SK-MEL-5 (cell line): ENCODE results near the gene PHACTR3. TPM values are rescaled to one million over a fixed set of nuclear protein-coding genes. Genes with fewer than 3 reads are reported as not detected.

Experiments used
- DNase-seq: peaks from one replicate; pipeline ENCODE4 v3.0.0-alpha.2; 2016; ENCODE audit warnings: low read depth, low spot score
- in situ Hi-C: cut with HindIII; loops from 2 replicates; pipeline ENCODE4 v1.10.0; 2016; ENCODE audit warnings: low sequenced_read_pairs, high pct_unique_total_duplicates, low pct_unique_long_range_greater_than_20kb
- total RNA-seq: library from RNA; depleted of rRNA; stranded (reverse); fragments of >200 nt; shearing (Covaris generic); gene quantifications from 2 replicates; pipeline ENCODE4 v1.2.3, GENCODE V29; 2014

PHACTR3 gene
- total RNA-seq, 1 experiment from 2014 or later, result not detected

GRCh38 chr20:59813126-59813947 lies 209.0 kb downstream of the PHACTR3 start:
- in situ Hi-C loops, result no loop called here
- no peak for DNase-seq

DNA sequence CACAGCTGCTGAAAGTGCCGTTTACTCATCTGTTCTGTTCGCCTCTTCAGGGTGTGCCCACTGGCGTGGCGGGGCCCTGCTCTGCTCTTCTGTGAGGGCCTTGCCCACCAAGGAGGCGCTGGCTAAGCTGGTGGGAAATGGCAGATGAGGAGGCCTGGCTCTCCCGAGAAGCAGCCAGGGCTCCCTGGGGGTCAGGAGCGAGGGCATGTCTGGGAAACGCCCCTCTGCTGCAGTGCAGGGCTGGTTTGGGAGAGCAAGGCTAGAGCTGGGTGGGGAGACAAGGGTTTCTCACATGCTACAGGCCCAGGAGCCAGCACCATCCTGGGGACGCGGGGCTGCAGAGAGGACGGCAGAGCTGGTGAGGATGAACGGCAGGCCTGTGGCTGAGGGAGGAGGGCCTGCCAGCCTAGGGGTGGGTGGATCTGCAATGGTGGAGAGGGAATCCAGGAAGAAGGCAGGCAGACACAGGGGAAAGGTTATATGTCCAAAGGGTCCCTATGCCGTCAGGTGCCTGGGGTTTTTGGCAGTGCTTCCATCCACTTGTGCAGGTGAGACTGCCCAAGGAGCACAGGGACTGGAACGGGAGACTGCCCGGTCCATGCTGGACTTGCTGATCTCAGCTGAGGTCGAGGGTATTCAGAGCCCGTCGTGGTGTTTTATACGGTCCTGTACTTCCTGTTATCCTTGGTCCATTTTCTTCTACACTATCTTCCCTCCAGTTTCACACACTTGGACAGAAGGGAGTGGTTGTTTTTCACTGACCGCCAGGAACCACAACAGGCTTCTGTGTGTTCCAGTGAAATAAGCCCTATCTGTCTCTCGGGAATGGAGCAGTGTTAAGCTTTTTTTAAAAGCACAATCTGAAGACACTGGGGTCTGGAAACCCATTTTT lies 209.9 kb downstream of the PHACTR3 start:
- in situ Hi-C loops, result no loop called here
- DNase-seq, result no peak

DNA sequence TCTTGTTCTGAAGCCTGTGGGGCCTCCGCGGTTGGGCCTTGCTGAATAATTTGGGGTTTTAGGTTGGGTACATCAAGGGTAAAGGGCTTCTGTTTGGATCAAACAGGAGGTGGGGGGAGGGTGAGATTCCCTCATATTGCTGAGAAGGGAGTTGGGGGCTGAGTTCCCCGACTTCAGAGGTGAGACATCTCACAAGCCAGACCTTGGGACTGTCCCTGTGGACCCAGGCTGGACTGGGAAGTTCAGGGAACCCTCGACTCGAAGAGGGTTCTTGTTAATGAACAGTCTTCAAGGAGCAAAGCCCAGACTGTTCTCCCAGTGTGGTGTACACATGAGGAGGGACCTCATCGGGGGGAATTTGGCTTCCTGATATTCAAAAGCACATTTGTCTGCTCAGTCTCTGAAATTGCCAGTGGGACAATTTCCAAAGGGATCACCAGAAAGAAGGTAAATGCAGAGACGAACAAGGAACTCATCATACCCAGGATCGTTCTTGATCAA lies 210.6 kb downstream of the PHACTR3 start:
- in situ Hi-C loops, result no loop called here

DNA sequence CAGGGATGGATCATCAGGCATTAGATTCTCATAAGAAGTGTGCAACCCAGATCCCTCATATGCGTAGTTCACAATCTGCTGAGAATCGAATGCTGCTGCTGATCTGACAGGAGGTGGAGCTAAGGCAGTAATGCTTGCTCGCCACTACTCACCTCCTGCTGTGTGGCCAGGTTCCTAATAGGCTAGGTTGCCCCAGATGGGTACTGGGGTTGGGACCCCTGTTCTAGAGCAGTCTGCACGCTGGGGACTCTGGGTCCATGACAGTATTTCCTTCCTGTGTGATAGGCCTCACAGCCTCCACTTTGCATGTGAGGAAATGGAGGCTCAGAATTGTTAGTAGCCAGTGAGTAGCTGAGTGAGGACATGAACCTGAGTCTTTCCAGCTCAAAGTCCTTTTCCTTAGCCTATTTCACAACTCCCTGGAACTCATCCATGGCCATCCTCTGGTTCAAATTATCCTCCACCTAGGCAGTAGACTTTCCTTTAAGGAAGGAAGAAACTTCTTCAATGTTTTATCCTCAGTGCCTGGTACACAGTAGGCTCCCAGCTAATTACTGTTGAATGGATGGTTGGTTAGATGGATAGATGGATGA lies 211.9 kb downstream of the PHACTR3 start:
- DNase-seq, result no peak
- in situ Hi-C loops, result no loop called here

More for the DNA sequence above, 210.6 kb downstream of the PHACTR3 start:
- DNase-seq, result no peak

DNA sequence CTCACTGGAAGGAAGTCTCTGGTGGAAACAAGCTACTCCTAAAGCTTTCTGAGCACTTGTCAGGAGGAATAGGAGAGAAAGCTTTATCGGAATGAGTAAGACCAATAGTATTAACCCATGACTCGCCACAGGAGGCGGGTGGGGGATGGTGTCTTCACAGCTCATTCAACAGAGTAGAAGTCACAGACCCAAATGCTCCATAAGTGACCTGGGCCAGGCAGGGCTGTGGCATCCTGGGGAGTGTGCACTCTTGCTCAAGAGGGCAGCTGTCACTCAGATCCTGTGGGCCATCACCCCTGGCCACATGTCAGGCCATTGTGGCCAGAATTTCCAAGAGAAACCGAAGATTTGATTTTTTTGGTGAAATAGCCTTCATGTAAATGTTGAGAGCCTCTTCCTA lies 213.1 kb downstream of the PHACTR3 start:
- in situ Hi-C loops, result no loop called here
- DNase-seq, result no peak

- DNase-seq, result no peak
- in situ Hi-C loops, result no loop called here
These were observed 213.7 kb downstream of the PHACTR3 start for GRCh38 chr20:59817846-59818615.

- DNase-seq, result no peak
- in situ Hi-C loops, result no loop called here
These were observed 214.6 kb downstream of the PHACTR3 start for GRCh38 chr20:59818911-59819310.

- DNase-seq, result no peak
- in situ Hi-C loops, result no loop called here
These were observed 215.3 kb downstream of the PHACTR3 start for GRCh38 chr20:59819496-59820203.

- in situ Hi-C loops, result no loop called here
- DNase-seq, result no peak
These were observed 216.1 kb downstream of the PHACTR3 start for GRCh38 chr20:59820204-59821041.

GRCh38 chr20:59821201-59821600 lies 216.9 kb downstream of the PHACTR3 start:
- DNase-seq, result no peak
- in situ Hi-C loops, result no loop called here

- in situ Hi-C loops, result no loop called here
- DNase-seq, result no peak
These were observed 217.4 kb downstream of the PHACTR3 start for GRCh38 chr20:59821788-59822187.

DNA sequence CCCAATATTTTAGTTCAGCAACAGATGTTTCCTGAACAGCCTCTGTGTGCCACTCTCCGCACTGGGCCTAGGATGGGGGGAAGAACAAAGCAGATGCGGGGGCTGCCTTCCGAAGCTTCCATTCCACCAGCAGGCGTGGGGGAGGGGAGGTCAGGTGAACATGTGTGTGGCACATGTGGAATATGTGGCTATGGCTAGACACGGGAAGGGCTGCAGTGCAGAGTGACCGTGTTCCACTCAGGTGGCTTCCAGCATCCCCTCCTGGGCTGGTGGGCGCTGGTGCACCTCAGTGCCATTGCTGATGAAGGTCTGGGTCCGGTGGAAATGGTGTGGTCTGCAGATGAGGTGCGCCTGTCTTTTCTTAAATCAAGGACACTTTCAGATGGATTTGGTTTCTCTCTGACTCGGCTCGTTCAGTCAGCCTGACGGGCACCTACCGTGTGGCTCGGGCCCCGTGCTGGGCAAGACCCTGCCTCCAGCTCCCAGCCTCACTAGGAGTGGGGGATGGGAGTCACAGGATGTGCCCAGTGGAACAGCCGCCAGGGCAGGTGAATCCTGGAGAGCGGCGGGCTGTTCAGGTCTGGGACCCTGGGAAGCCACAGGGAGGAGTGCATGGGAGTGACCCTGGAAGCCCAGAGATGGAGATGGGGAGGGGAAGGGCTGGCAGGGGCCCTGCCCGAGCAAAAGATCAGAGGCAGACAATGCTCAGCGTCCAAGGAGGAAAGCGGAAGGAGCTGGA lies 218.1 kb downstream of the PHACTR3 start:
- DNase-seq, result no peak
- in situ Hi-C loops, result no loop called here

GRCh38 chr20:59823030-59823423 lies 218.7 kb downstream of the PHACTR3 start:
- in situ Hi-C loops, result no loop called here
- no peak for DNase-seq

- in situ Hi-C loops, result no loop called here
- DNase-seq, result no peak
These were observed 219.3 kb downstream of the PHACTR3 start for GRCh38 chr20:59823491-59824259.
